ENCODE data around the gene ALLC. TPM values are rescaled to one million over a fixed set of nuclear protein-coding genes. Genes with fewer than 3 reads are reported as not detected.

Gene ALLC
- total and polyA plus RNA-seq, 9 of the 15 experiments (the other 6 are each of a cell fraction or from before 2014, with no cell fraction given): not detected

- intact Hi-C loops (cut with micrococcal nuclease): no loop called here
- no peak overlapping the region for H3K4me2 ChIP-seq (ENCODE audit: insufficient read depth, low read length)
- H3K4me3 ChIP-seq: no peak overlapping the region
- in situ Hi-C loops (cut with MboI): no loop called here
- H3K27me3 ChIP-seq (ENCODE audit: control insufficient read depth in 2 of 2, insufficient read depth in 2 of 2, low read length in 2 of 2): peaks cover 9 to 10% of the 10 kb centered on the region in 2 experiments; a peak in 3 of 5 replicates
- H2AFZ ChIP-seq (ENCODE audit: low read depth, low read length): no peak overlapping the region
- ChIA-PET POLR2A (interaction anchor here (1.0 to 1.2 kb wide), 2 partner anchors 8 to 39 kb away, joined by 3 read pairs; no protein-coding TSS in a partner anchor), CTCF (ENCODE audit: low intra/inter-chr PET ratio) (no interaction called here)
- H3K9ac ChIP-seq (ENCODE audit: insufficient read depth in 1 of 2, low read depth in 2 of 2, low read length in 2 of 2): no peak overlapping the region
- no peaks in the 10 kb centered on the region for H3K9me3 ChIP-seq (replicated peaks; ENCODE audit: control insufficient read depth, insufficient read depth, low read depth, low read length)
- no peak for FAIRE-seq
- 3% methylated on average over 5 of the region's 5 CpGs for WGBS (ENCODE audit: insufficient coverage, low coverage, missing lambda C conversion rate)
- no peak for ATAC-seq
- no peak overlapping the region for H3K27ac ChIP-seq (ENCODE audit: extremely low read depth, low read depth, low read length)
- H4K20me1 ChIP-seq (replicated peaks; ENCODE audit: control insufficient read depth, insufficient read depth, low read length): no peaks in the 10 kb centered on the region
- no peaks in the 10 kb centered on the region for H3K4me1 ChIP-seq (replicated peaks in 1 of 2; ENCODE audit: control insufficient read depth in 2 of 2, insufficient read depth in 2 of 2, low read length in 2 of 2)
- H3K9me1 ChIP-seq (ENCODE audit: control insufficient read depth, insufficient read depth, low read length): no peaks in the 10 kb centered on the region
- H3K79me2 ChIP-seq (ENCODE audit: control insufficient read depth, insufficient read depth, low read length): no peaks in the 10 kb centered on the region
- no TSS peak for BruUV-seq (replicated peaks)
- DNase-seq (ENCODE audit: extremely low read depth in 1 of 4, low spot score in 3 of 4): no peak
- no peaks in the 10 kb centered on the region for H3K36me3 ChIP-seq (ENCODE audit: control insufficient read depth, insufficient read depth, low read length)
- TF ChIP-seq ZNF239 (CRISPR knock-in tag; IDR thresholded peaks at IDR 0.05): no peak
- no peak for TF ChIP-seq THRB (CRISPR knock-in tag; conservative IDR thresholded peaks at IDR 0.05)
- no peak for TF ChIP-seq ZNF449 (CRISPR knock-in tag; IDR thresholded peaks at IDR 0.05)
- no peak for TF ChIP-seq RBM34 (IDR thresholded peaks at IDR 0.05; ENCODE audit: borderline replicate concordance, insufficient read depth, low read length)
- no peak for TF ChIP-seq FIP1L1 (IDR thresholded peaks at IDR 0.05; ENCODE audit: low read depth, low read length, poor library complexity, severe bottlenecking)
- TF ChIP-seq STAT6 (CRISPR knock-in tag; IDR thresholded peaks at IDR 0.05): no peak
- TF ChIP-seq CCAR2 (IDR thresholded peaks at IDR 0.05; ENCODE audit: low read depth, low read length): no peak
- TF ChIP-seq HMGN3 (IDR thresholded peaks at IDR 0.05; ENCODE audit: borderline replicate concordance, extremely low read depth, insufficient read length, low read depth, low read length): no peak
- TF ChIP-seq ASH1L (IDR thresholded peaks at IDR 0.05; ENCODE audit: borderline replicate concordance, low read depth, partially characterized antibody): no peak
- no peak for TF ChIP-seq ZNF395 (CRISPR knock-in tag; IDR thresholded peaks at IDR 0.05)
- TF ChIP-seq ZNF780A (CRISPR knock-in tag; IDR thresholded peaks at IDR 0.05): no peak
- no peak for TF ChIP-seq CHCHD3 (CRISPR knock-in tag; IDR thresholded peaks at IDR 0.05)
- TF ChIP-seq EHMT2 (IDR thresholded peaks at IDR 0.05): no peak
- no peak for TF ChIP-seq HNRNPH1 (optimal IDR thresholded peaks at IDR 0.05; ENCODE audit: low read depth, low read length)
- TF ChIP-seq KLF10 (CRISPR knock-in tag; IDR thresholded peaks at IDR 0.05): no peak
- TF ChIP-seq ESRRB (CRISPR knock-in tag; IDR thresholded peaks at IDR 0.05; ENCODE audit: borderline replicate concordance): no peak
- no peak for TF ChIP-seq MYNN (IDR thresholded peaks at IDR 0.05)
- TF ChIP-seq MYNN (CRISPR knock-in tag; IDR thresholded peaks at IDR 0.05): no peak
These were observed 43.1 kb downstream of the ALLC start for GRCh38 chr2:3701071-3701470.

All from K562 (cell line).